HepG2 (cell line): ENCODE measurements around the gene IL17RC. TPM values are rescaled to one million over a fixed set of nuclear protein-coding genes. Genes with fewer than 3 reads are reported as not detected.
A peak's percentile ranks its signal among the peaks of the same experiment; 100 is the strongest.

Source experiments
- ATM ChIP-seq: fragments of 450-650 bp; IDR thresholded peaks from 2 replicates; pipeline ENCODE4 v1.7.1; 2017; ENCODE audit warnings: mild to moderate bottlenecking, borderline replicate concordance
- DR1 ChIP-seq: sonication (generic); formaldehyde crosslinking; IDR thresholded peaks from 2 replicates; pipeline ENCODE4 v1.8.0; 2021; ENCODE audit warnings: mild to moderate bottlenecking, missing genetic modification reagents, inconsistent platforms
- E2F5 ChIP-seq: sonication (generic); formaldehyde crosslinking; conservative IDR thresholded peaks from 2 replicates; pipeline ENCODE4 v1.4.0; 2020; ENCODE audit warnings: missing genetic modification reagents
- FOXO4 ChIP-seq: sonication (generic); formaldehyde crosslinking; conservative IDR thresholded peaks from 2 replicates; pipeline ENCODE4 v1.8.1; 2023; ENCODE audit warnings: missing genetic modification reagents
- KDM6A ChIP-seq: IDR thresholded peaks from 2 replicates; pipeline ENCODE4 v1.6.1; 2016; ENCODE audit warnings: low read depth
- MAZ ChIP-seq, 2 experiments: sonication (generic) in 1 of 2; formaldehyde crosslinking in 1 of 2; IDR thresholded peaks; 2 replicates each; pipeline versions ENCODE4 v1.5.0 to v1.6.1; 2012 to 2020; ENCODE audit warnings: low read depth in 2 of 2, mild to moderate bottlenecking in 2 of 2, borderline replicate concordance in 1 of 2, improper control_type of control experiment in 1 of 2, low read length in 1 of 2, missing genetic modification reagents in 1 of 2, moderate library complexity in 1 of 2
- MBD4 ChIP-seq: IDR thresholded peaks from 2 replicates; pipeline ENCODE4 v1.6.1; 2012; ENCODE audit warnings: low read length, inconsistent platforms, borderline replicate concordance
- NKX3-1 ChIP-seq: sonication (generic); formaldehyde crosslinking; IDR thresholded peaks from 2 replicates; pipeline ENCODE4 v1.5.0; 2020; ENCODE audit warnings: missing genetic modification reagents
- POGK ChIP-seq: sonication (generic); formaldehyde crosslinking; conservative IDR thresholded peaks from 2 replicates; pipeline ENCODE4 v1.8.0; 2022; ENCODE audit warnings: mild to moderate bottlenecking, moderate library complexity, missing genetic modification reagents
- PRMT3 ChIP-seq: sonication (generic); formaldehyde crosslinking; IDR thresholded peaks from 2 replicates; pipeline ENCODE4 v1.8.1; 2022; ENCODE audit warnings: low read depth, mild to moderate bottlenecking, moderate library complexity, missing genetic modification reagents, borderline replicate concordance
- RBAK ChIP-seq: sonication (generic); formaldehyde crosslinking; IDR thresholded peaks from 2 replicates; pipeline ENCODE4 v1.5.1; 2020; ENCODE audit warnings: mild to moderate bottlenecking, missing genetic modification reagents
- SKI ChIP-seq: fragments of 450-650 bp; IDR thresholded peaks from one replicate; pipeline ENCODE4 v1.6.1; 2018; ENCODE audit warnings: mild to moderate bottlenecking; ENCODE audit not compliant: partially characterized antibody
- SOX5 ChIP-seq: IDR thresholded peaks from 2 replicates; pipeline ENCODE4 v1.6.1; 2016; ENCODE audit warnings: borderline replicate concordance
- ZBTB37 ChIP-seq: sonication (generic); formaldehyde crosslinking; IDR thresholded peaks from 2 replicates; pipeline ENCODE4 v1.4.0; 2020; ENCODE audit warnings: mild to moderate bottlenecking, missing genetic modification reagents
- ZBTB46 ChIP-seq: sonication (generic); formaldehyde crosslinking; IDR thresholded peaks from 2 replicates; pipeline ENCODE4 v1.4.0; 2020; ENCODE audit warnings: mild to moderate bottlenecking, missing genetic modification reagents, borderline replicate concordance
- ZNF180 ChIP-seq: sonication (generic); formaldehyde crosslinking; IDR thresholded peaks from 2 replicates; pipeline ENCODE4 v1.4.0; 2020; ENCODE audit warnings: low read depth, missing genetic modification reagents, borderline replicate concordance
- ZNF34 ChIP-seq: sonication (generic); formaldehyde crosslinking; IDR thresholded peaks from 2 replicates; pipeline ENCODE4 v1.4.0; 2020; ENCODE audit warnings: mild to moderate bottlenecking, missing genetic modification reagents, borderline replicate concordance
- ZNF432 ChIP-seq: sonication (generic); formaldehyde crosslinking; IDR thresholded peaks from 2 replicates; pipeline ENCODE4 v1.5.0; 2020; ENCODE audit warnings: missing genetic modification reagents, mild to moderate bottlenecking, borderline replicate concordance
- ZNF737 ChIP-seq: sonication (generic); formaldehyde crosslinking; IDR thresholded peaks from 2 replicates; pipeline ENCODE4 v1.5.0; 2020; ENCODE audit warnings: missing genetic modification reagents, mild to moderate bottlenecking, borderline replicate concordance
- ZNF768 ChIP-seq: sonication (generic); formaldehyde crosslinking; IDR thresholded peaks from 2 replicates; pipeline ENCODE4 v1.4.0; 2020; ENCODE audit warnings: missing genetic modification reagents
- ZSCAN30 ChIP-seq: sonication (generic); formaldehyde crosslinking; IDR thresholded peaks from 2 replicates; pipeline ENCODE4 v1.5.0; 2020; ENCODE audit warnings: mild to moderate bottlenecking, missing genetic modification reagents
- polyA plus RNA-seq, 8 experiments: library from polyadenylated mRNA; depleted of rRNA in 3 of 8; stranded (reverse) in 7 of 8; unstranded in 1 of 8; fragments of >200 nt; fragmentation: Illumina TruSeq in 4 of 8; extraction: Trizol in 4 of 8; gene quantifications; 2 replicates each; pipeline versions ENCODE4 v1.2.1 to v1.2.3, GENCODE V29; 2011 to 2016; ENCODE audit warnings: low read depth in 4 of 8, missing spikeins in 1 of 8, mixed read lengths in 1 of 8; ENCODE audit not compliant: insufficient read depth in 1 of 8
- total RNA-seq, 5 experiments: library from RNA; depleted of rRNA; stranded (reverse); fragments of >200 nt; fragmentation: Illumina TruSeq; extraction: Trizol; gene quantifications; 2 replicates each; pipeline ENCODE4 v1.2.3, GENCODE V29; 2016; ENCODE audit warnings: low read depth in 1 of 5

The IL17RC gene
- total and polyA plus RNA-seq, 2 of the 13 experiments (the other 11 are each of a cell fraction or from before 2014, with no cell fraction given), result 20.7 to 24.0 TPM

- TF ChIP-seq FOXO4 (CRISPR knock-in tag) (0 out of 2 replicates have a peak, but pooled peaks have one; percentile 78), ZNF432 (CRISPR knock-in tag) (no peak), MBD4 (no peak), KDM6A (CRISPR knock-in tag) (no peak), POGK (CRISPR knock-in tag) (0 out of 2 replicates have a peak, but pooled peaks have one; percentile 73), ATM (no peak), PRMT3 (CRISPR knock-in tag) (0 out of 2 replicates have a peak, but pooled peaks have one; percentile 53), MAZ (IDR thresholded peaks at IDR 0.05; ENCODE audit: borderline replicate concordance, low read depth, low read length) (no peak), MAZ (CRISPR knock-in tag; IDR thresholded peaks at IDR 0.05; ENCODE audit: low read depth) (peak; percentile 90), ZNF180 (CRISPR knock-in tag) (peak; percentile 85), ZBTB37 (CRISPR knock-in tag) (peak; percentile 53; the same call in 1 of the 2 replicates), E2F5 (CRISPR knock-in tag) (peak; percentile 63; the same call in 1 of the 2 replicates), ZBTB46 (CRISPR knock-in tag) (no peak), ZNF34 (no peak), SKI (no peak), ZSCAN30 (CRISPR knock-in tag) (no peak), ZNF768 (peak; percentile 79; the same call in 1 of the 2 replicates), SOX5 (no peak), ZNF737 (CRISPR knock-in tag) (no peak), NKX3-1 (CRISPR knock-in tag) (peak; percentile 78), RBAK (CRISPR knock-in tag) (no peak), DR1 (peak; percentile 86)
Measured at GRCh38 chr3:9890249-9891071, 26.4 kb upstream of the IL17RC start, which contains the start of gene JAGN1 (continued).
